B cell (primary cell): ENCODE results near the gene ME1. TPM values are rescaled to one million over a fixed set of nuclear protein-coding genes. Genes with fewer than 3 reads are reported as not detected.

Source experiments
- ATAC-seq: fragments of 200-7000 bp; cut with Tn5 transposase; one replicate; pipeline ENCODE4 v1.10.0; 2021; ENCODE audit warnings: low read depth, mild to moderate bottlenecking, moderate number of reproducible peaks, moderate library complexity
- CTCF ChIA-PET: fragments of 350-600 bp; sonication (Branson Sonifier 250); formaldehyde crosslinking; loops from one replicate; lab custom pipeline; 2021; ENCODE audit warnings: antibody characterized with exemption, inconsistent platforms; lab: Charles Lee
- POLR2A ChIA-PET: fragments of 350-600 bp; sonication (Branson Sonifier 250); formaldehyde crosslinking; loops from one replicate; lab custom pipeline; 2021; ENCODE audit warnings: antibody characterized with exemption; lab: Charles Lee
- DNase-seq: peaks from one replicate; pipeline ENCODE4 v3.0.0; 2013
- H2AFZ ChIP-seq: 2 replicates; pipeline ENCODE4 v1.6.1; 2012; ENCODE audit warnings: mild to moderate bottlenecking, low read depth, low read length; ENCODE audit not compliant: insufficient read depth, poor library complexity, severe bottlenecking
- H3K27ac ChIP-seq, 2 donors: 1 replicate in 1 of 2; 2 replicates in 1 of 2; pipeline ENCODE4 v1.5.1; 2012 to 2013; ENCODE audit warnings: low read length in 2 of 2, mild to moderate bottlenecking in 2 of 2, moderate library complexity in 1 of 2
- H3K27me3 ChIP-seq, 4 experiments: fragments of 200-600 bp in 1 of 4; sonication (generic) in 1 of 4; replicated peaks in 1 of 4; 1 replicate in 2 of 4; 2 replicates in 2 of 4; pipeline versions ENCODE4 v1.6.1 to v1.7.0; 2013 to 2016; ENCODE audit warnings: low read length in 3 of 4, mild to moderate bottlenecking in 2 of 4, mixed read lengths in 1 of 4, moderate library complexity in 1 of 4; ENCODE audit not compliant: insufficient read depth in 4 of 4, control insufficient read depth in 3 of 4; ENCODE audit errors: control extremely low read depth in 1 of 4
- H3K36me3 ChIP-seq, 2 experiments: replicated peaks in 1 of 2; 1 replicate in 1 of 2; 2 replicates in 1 of 2; pipeline versions ENCODE4 v1.6.1 to v1.7.1; 2013; ENCODE audit warnings: low read length in 1 of 2; ENCODE audit not compliant: insufficient read depth in 2 of 2, control insufficient read depth in 1 of 2; ENCODE audit errors: control extremely low read depth in 1 of 2, extremely low read depth in 1 of 2
- H3K4me1 ChIP-seq, 2 donors: fragments of 200-600 bp in 1 of 2; sonication (generic) in 1 of 2; 1 replicate in 1 of 2; 2 replicates in 1 of 2; pipeline versions ENCODE4 v1.5.1 to v1.6.1; 2013 to 2017; ENCODE audit warnings: low read length in 2 of 2; ENCODE audit not compliant: control insufficient read depth in 2 of 2, insufficient read depth in 2 of 2
- H3K4me2 ChIP-seq: replicated peaks from 2 replicates; pipeline ENCODE3; 2012; ENCODE audit warnings: mild to moderate bottlenecking, low read depth, low read length; ENCODE audit not compliant: poor library complexity, severe bottlenecking
- H3K4me3 ChIP-seq, 5 experiments: fragments of 200-600 bp in 1 of 5; sonication (generic) in 1 of 5; 1 replicate in 3 of 5; 2 replicates in 2 of 5; pipeline versions ENCODE4 v1.5.1 to v1.7.0; 2011 to 2016; ENCODE audit warnings: low read length in 4 of 5, mild to moderate bottlenecking in 4 of 5, low read depth in 2 of 5, control low read depth in 1 of 5, moderate library complexity in 1 of 5; ENCODE audit not compliant: insufficient read depth in 1 of 5; ENCODE audit errors: control extremely low read depth in 1 of 5, extremely low read depth in 1 of 5
- H3K79me2 ChIP-seq: fragments of 200-600 bp; sonication (generic); one replicate; pipeline ENCODE4 v1.6.0; 2016; ENCODE audit warnings: low read length; ENCODE audit not compliant: control insufficient read depth, insufficient read depth
- H3K9ac ChIP-seq: fragments of 200-600 bp; sonication (generic); 2 replicates; pipeline ENCODE4 v1.6.1; 2017; ENCODE audit warnings: mild to moderate bottlenecking, low read length, moderate library complexity
- H3K9me3 ChIP-seq, 3 donors: one replicate each; pipeline versions ENCODE4 v1.6.1 to v1.7.1; 2013; ENCODE audit warnings: low read length in 2 of 3; ENCODE audit not compliant: control insufficient read depth in 2 of 3, insufficient read depth in 1 of 3; ENCODE audit errors: control extremely low read depth in 1 of 3
- H4K20me1 ChIP-seq: 2 replicates; pipeline ENCODE4 v1.6.0; 2012; ENCODE audit warnings: mild to moderate bottlenecking, low read length; ENCODE audit not compliant: insufficient read depth, control insufficient read depth, poor library complexity, severe bottlenecking
- H3K27ac Mint-ChIP-seq: one replicate; pipeline ENCODE4 v1.8.0; 2021; ENCODE audit warnings: mixed read lengths
- H3K27me3 Mint-ChIP-seq: one replicate; pipeline ENCODE4 v1.8.0; 2021; ENCODE audit warnings: mixed read lengths
- H3K4me1 Mint-ChIP-seq: one replicate; pipeline ENCODE4 v1.8.0; 2021; ENCODE audit warnings: mixed read lengths
- H3K4me3 Mint-ChIP-seq: one replicate; pipeline ENCODE4 v1.8.0; 2021; ENCODE audit warnings: mixed read lengths
- H3K9me3 Mint-ChIP-seq: one replicate; pipeline ENCODE4 v1.8.0; 2022; ENCODE audit warnings: mixed read lengths; ENCODE audit not compliant: insufficient read depth
- EZH2 ChIP-seq: IDR thresholded peaks from 2 replicates; pipeline ENCODE4 v1.6.1; 2012; ENCODE audit warnings: borderline replicate concordance, low read depth, mild to moderate bottlenecking, moderate library complexity, low read length; ENCODE audit not compliant: insufficient read depth, poor library complexity, severe bottlenecking
- WGBS: methylation state at CpG from one replicate; pipeline ENCODE4 v1.1.5; 2013; ENCODE audit warnings: missing lambda C conversion rate; ENCODE audit not compliant: insufficient coverage; 5-methylcytosine and 5-hydroxymethylcytosine counted together
- intact Hi-C: fragments of 100-400 bp; cut with micrococcal nuclease; formaldehyde crosslinking; loops from one replicate; pipeline ENCODE4 v1.10.0; 2022
- polyA plus RNA-seq: library from polyadenylated mRNA; depleted of rRNA; stranded (reverse); fragments of >200 nt; gene quantifications from 2 replicates; pipeline ENCODE4 v1.2.3, GENCODE V29; 2012
- total RNA-seq, 2 donors: library from RNA; stranded (reverse); fragments of 120-200 nt in 1 of 2; gene quantifications; 1 replicate in 1 of 2; 2 replicates in 1 of 2; pipeline versions ENCODE4 v1.2.3 to v1.2.4, GENCODE V29; 2013 to 2022
- TF ChIP-seq, protein P1 (sequence below): fragments of 200-600 bp; IDR thresholded peaks from one replicate; pipeline ENCODE4 v1.8.0; 2022; ENCODE audit warnings: antibody characterized with exemption, mild to moderate bottlenecking

The ME1 gene
- total and polyA plus RNA-seq, 2 donors (not counting 1 experiment from before 2014, with no cell fraction given), result not detected

- Mint-ChIP-seq H3K27ac (no peak overlapping the region), H3K27me3 (no peaks in the 10 kb centered on the region), H3K4me1 (no peaks in the 10 kb centered on the region), H3K9me3 (peaks cover 3% of the 10 kb centered on the region), H3K4me3 (no peak overlapping the region)
- ATAC-seq, result no peak
- Histone ChIP-seq H3K9ac (no peak overlapping the region), H3K9me3 (no peaks in the 10 kb centered on the region), H3K27ac (no peak overlapping the region), H3K27me3 (peaks cover 0 to under 1% (median 0%) of the 10 kb centered on the region in 4 experiments), H3K36me3 (no peaks in the 10 kb centered on the region), H4K20me1 (no peaks in the 10 kb centered on the region), H3K4me2 (no peak overlapping the region), H3K4me1 (no peaks in the 10 kb centered on the region), H3K79me2 (no peaks in the 10 kb centered on the region), H3K4me3 (no peak overlapping the region), H2AFZ (no peak overlapping the region)
- CTCF ChIA-PET, result no interaction called here
- no peak for DNase-seq
- intact Hi-C loops, result no loop called here
- POLR2A ChIA-PET, result no interaction called here
- no CpG with 5 or more reads among the region's 3 CpGs for WGBS
- TF ChIP-seq, protein P1, sequence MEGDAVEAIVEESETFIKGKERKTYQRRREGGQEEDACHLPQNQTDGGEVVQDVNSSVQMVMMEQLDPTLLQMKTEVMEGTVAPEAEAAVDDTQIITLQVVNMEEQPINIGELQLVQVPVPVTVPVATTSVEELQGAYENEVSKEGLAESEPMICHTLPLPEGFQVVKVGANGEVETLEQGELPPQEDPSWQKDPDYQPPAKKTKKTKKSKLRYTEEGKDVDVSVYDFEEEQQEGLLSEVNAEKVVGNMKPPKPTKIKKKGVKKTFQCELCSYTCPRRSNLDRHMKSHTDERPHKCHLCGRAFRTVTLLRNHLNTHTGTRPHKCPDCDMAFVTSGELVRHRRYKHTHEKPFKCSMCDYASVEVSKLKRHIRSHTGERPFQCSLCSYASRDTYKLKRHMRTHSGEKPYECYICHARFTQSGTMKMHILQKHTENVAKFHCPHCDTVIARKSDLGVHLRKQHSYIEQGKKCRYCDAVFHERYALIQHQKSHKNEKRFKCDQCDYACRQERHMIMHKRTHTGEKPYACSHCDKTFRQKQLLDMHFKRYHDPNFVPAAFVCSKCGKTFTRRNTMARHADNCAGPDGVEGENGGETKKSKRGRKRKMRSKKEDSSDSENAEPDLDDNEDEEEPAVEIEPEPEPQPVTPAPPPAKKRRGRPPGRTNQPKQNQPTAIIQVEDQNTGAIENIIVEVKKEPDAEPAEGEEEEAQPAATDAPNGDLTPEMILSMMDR, result no peak
- TF ChIP-seq EZH2, result no peak
Observed at GRCh38 chr6:83371423-83371822, 59.4 kb downstream of the ME1 start.

DNA sequence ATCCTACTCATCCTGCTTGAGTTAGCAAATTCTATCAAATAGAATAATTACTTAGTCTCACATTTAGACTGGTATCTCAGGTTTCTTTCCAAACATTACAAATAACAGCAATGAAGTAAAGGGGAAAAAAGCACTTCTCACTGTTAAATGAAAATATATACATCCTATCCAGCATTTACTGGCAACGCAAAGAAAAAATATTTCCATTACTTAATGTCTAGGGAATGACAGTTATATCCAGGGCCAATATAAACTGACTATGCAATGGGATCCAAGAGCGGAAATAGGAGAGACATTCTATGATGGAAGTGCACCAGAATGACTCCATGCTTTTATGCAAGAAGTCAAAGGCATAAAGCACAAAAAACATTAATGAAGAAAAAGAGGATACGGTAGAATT is 60.3 kb downstream of the ME1 start:
- no CpG with 5 or more reads among the region's 3 CpGs for WGBS

More for the DNA sequence above, 60.3 kb downstream of the ME1 start:
- CTCF ChIA-PET, result no interaction called here
- intact Hi-C loops, result no loop called here
- no peaks in the 10 kb centered on the region for H3K9me3 ChIP-seq
- no peaks in the 10 kb centered on the region for H4K20me1 ChIP-seq
- no peak overlapping the region for H3K4me3 Mint-ChIP-seq
- no peak overlapping the region for H3K4me2 ChIP-seq
- peaks cover 0 to 3% (median 0%) of the 10 kb centered on the region in 4 experiments for H3K27me3 ChIP-seq
- DNase-seq, result no peak
- H3K27ac ChIP-seq, result no peak overlapping the region
- no peaks in the 10 kb centered on the region for H3K4me1 ChIP-seq
- H3K27ac Mint-ChIP-seq, result no peak overlapping the region
- H3K4me3 ChIP-seq, result no peak overlapping the region
- POLR2A ChIA-PET, result no interaction called here
- no peaks in the 10 kb centered on the region for H3K27me3 Mint-ChIP-seq
- ATAC-seq, result no peak
- no peak overlapping the region for H2AFZ ChIP-seq
- H3K4me1 Mint-ChIP-seq, result no peaks in the 10 kb centered on the region
- no peaks in the 10 kb centered on the region for H3K36me3 ChIP-seq
- H3K9ac ChIP-seq, result no peak overlapping the region
- TF ChIP-seq, protein P1, result no peak
- no peak for TF ChIP-seq EZH2
- peaks cover 3% of the 10 kb centered on the region for H3K9me3 Mint-ChIP-seq
- H3K79me2 ChIP-seq, result no peaks in the 10 kb centered on the region
